ENCODE data around the gene YWHAB.

The YWHAB gene

DNA sequence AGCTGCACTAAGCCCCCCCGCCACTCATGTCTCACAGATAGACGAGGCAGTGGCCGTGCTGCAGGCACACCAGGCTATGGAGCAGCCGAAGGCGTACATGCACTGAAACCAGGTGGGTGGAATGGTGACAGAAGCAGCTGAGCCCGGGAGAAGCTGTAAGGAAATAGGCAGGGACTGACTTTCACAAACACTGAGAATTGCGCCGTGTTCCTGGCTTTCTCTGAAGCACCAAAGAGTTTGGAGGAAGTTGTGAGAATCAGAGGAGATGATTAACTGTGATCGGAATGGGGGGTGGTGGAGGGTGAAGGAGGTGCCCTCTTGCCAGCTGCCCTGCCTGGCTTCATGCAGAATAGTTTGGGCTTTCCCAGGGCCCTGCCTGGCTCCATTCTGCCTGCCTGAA is 53.1 kb downstream of the YWHAB start:
- no peak for DNase-seq (ENCODE audit: low read depth)
- TF ChIP-seq, protein P1, sequence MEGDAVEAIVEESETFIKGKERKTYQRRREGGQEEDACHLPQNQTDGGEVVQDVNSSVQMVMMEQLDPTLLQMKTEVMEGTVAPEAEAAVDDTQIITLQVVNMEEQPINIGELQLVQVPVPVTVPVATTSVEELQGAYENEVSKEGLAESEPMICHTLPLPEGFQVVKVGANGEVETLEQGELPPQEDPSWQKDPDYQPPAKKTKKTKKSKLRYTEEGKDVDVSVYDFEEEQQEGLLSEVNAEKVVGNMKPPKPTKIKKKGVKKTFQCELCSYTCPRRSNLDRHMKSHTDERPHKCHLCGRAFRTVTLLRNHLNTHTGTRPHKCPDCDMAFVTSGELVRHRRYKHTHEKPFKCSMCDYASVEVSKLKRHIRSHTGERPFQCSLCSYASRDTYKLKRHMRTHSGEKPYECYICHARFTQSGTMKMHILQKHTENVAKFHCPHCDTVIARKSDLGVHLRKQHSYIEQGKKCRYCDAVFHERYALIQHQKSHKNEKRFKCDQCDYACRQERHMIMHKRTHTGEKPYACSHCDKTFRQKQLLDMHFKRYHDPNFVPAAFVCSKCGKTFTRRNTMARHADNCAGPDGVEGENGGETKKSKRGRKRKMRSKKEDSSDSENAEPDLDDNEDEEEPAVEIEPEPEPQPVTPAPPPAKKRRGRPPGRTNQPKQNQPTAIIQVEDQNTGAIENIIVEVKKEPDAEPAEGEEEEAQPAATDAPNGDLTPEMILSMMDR (conservative IDR thresholded peaks at IDR 0.05; ENCODE audit: low read depth, low read length) = no peak

DNA sequence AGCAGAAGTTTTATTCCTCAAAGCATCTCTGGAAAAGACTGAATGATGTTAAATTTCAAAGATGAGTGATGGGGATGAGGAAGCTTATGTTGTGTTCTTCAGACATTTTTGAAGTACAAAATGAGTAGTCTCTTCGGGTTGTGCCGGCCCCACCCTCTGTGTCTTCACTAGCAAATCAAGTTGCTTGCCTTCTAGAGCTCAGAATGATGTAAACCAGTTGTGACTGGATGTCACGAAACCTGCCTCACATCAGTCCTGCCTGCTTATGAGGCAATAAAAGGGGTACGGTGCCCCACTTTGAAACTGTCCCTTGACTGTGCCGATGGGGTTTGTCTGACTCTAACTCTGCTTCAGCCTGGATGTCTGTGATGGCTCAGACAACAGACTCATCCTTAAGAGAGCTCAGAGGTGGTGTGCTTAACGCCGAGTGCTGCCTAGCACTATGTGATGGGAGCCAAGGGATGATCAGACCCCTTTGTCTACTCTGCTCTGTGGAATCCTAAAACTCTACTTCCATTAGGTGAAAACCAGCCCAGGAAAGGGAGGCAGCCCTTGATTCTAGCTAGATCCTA is 55.7 kb downstream of the YWHAB start:
- TF ChIP-seq, protein P1 (conservative IDR thresholded peaks at IDR 0.05; ENCODE audit: low read depth, low read length) = no peak
- H3K4me3 ChIP-seq (ENCODE audit: low read depth, low read length) = no peak overlapping the region
- DNase-seq (ENCODE audit: low read depth) = no peak

More for the DNA sequence above, 53.1 kb downstream of the YWHAB start:
- H3K4me3 ChIP-seq (ENCODE audit: low read depth, low read length) = no peak overlapping the region

DNA sequence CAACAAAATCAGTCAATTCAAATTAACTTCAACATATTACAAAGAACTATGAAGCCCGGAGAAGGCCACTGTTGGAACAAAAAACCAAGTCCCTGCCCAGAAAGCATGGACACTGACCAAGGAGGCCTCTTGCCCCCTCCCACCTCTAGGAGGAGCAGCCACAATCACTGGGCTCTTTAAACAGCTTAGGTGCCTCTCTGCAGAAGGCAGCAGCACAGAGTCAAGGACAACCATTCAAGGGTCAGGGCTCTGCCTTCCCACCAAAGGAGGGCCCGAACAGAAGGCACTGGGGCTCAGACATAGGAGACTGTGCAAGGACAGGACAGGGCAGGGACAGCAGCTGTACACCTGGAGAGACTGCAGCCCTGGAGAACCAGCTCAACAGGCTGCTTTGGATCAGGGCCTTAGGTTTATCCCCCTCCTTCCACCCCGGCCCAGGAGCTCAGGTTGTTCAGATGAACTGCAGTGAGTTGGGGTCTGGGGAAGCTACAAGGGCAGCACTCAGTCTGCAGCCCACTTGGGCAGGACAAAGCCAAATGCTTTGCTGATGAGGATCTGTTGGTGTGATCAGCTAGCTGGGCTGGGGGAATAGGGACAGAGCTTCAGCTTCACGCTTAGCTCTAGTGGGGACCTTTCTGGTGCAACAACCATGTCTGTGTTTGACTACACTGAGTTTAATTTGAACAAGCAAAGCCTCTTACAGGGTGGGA is 56.9 kb downstream of the YWHAB start:
- TF ChIP-seq, protein P1 (conservative IDR thresholded peaks at IDR 0.05; ENCODE audit: low read depth, low read length) = no peak
- DNase-seq (ENCODE audit: low read depth) = no peak

DNA sequence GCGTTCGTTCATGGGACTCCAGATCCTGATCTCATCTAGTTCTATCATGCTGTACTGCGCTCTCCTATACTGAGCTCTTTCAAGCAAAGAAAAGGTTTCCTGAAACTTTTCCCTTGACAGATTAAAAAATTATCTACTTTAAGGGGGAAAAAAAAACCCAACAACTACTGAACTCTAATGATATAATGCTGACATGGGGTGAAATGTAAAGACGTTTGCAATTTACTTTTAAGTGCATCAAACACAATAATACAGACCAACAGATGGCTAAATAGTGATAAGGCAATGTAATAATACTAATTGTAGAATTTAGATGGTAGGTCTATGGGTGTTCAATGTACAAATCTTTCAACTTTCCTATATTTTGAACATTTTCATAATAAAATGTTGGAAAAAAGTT is 58.3 kb downstream of the YWHAB start:
- DNase-seq (ENCODE audit: low read depth) = no peak
- no peak overlapping the region for H3K4me3 ChIP-seq (ENCODE audit: low read depth, low read length)
- TF ChIP-seq, protein P1 (conservative IDR thresholded peaks at IDR 0.05; ENCODE audit: low read depth, low read length) = no peak

More for the DNA sequence above, 56.9 kb downstream of the YWHAB start:
- no peak overlapping the region for H3K4me3 ChIP-seq (ENCODE audit: low read depth, low read length)

DNA sequence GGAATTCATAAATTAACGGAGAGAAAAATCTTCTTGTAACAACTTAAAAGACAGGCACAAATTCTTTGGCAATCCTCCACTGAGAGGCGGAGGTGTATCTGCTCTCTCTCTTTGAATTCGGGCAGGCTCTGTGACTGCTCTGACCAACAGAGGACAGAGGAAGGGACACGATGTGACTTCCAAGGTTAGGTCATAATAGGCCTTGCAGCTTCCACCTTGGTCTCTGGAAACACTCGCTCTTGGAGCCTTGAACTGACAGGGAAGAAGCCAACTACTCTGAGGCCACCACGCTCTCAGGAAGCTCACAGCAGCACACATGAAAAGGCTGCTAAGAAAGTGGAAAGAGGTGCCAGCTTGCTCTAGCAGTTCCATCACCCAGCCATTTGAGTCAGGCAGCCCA is 59.8 kb downstream of the YWHAB start:
- H3K4me3 ChIP-seq (ENCODE audit: low read depth, low read length) = no peak overlapping the region
- TF ChIP-seq, protein P1 (conservative IDR thresholded peaks at IDR 0.05; ENCODE audit: low read depth, low read length) = no peak
- no peak for DNase-seq (ENCODE audit: low read depth)

DNA sequence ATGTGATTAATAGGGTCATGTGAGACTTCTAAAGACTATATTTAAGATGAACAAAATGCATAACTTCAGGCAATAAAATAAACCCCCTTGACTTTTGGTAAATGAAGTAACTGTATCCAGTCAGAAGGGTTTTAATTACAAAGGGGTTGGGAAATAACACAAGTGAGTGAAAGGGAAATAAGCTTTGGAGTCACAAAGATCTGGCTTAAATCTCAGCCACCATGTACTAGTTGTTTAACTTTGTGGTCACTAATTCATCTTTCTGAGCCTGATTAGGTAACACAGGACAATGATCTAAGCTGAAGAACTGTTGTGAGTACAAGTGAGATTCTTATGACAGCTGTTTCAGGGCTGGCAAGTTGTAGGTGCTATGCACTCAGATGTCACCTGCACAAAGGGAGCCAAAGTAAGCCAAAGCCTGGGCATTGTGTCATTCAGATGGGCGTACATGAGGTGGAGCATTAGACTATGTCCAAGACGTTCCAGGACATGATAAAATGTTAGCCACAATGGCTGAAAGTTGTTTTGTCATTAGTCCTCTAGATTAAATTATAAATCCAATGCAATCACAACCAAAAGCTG is 60.9 kb downstream of the YWHAB start:
- H3K4me3 ChIP-seq (ENCODE audit: low read depth, low read length) = no peak overlapping the region
- no peak for DNase-seq (ENCODE audit: low read depth)
- TF ChIP-seq, protein P1 (conservative IDR thresholded peaks at IDR 0.05; ENCODE audit: low read depth, low read length) = no peak
